GM18502 (cell line): ENCODE data around the gene CEACAM7.
"Not testable (repeated sequence)": the region's sequence is repeated elsewhere in the genome, so short reads cannot be mapped to it uniquely, and the experiment has no call there.

ENCODE experiments used
- ATAC-seq: cut with Tn5 transposase; IDR thresholded peaks from one replicate; pipeline ENCODE4 v1.9.1; 2021; ENCODE audit warnings: mild to moderate bottlenecking; ENCODE audit not compliant: unreplicated experiment, poor library complexity

CEACAM7 gene

DNA sequence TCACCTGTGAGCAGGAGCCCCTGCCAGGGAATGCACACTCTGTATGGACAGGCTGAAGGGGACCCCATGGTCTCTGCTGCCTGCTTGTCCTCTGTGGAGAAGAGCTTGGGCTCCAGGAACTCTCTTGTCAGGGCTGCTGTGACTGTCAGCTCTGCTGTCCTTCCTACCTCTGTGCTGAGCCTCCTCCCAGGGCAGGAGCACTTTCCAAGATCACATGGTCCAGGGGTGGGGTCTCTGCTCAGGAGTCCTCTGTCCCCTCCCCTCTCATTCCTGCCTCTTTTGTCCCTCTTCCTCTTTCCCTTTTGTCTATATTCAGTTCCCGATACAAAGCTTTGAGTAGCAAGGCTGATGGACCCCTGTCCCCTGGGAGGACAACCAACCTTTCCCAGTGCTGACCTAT, at the start of gene CEACAM7:
Gene CEACAM7, minus strand, starts transcription at position 173 of the 400 bp plus-strand sequence. Its CDS starts 105 bp downstream, at position 68.
- ATAC-seq: no peak

DNA sequence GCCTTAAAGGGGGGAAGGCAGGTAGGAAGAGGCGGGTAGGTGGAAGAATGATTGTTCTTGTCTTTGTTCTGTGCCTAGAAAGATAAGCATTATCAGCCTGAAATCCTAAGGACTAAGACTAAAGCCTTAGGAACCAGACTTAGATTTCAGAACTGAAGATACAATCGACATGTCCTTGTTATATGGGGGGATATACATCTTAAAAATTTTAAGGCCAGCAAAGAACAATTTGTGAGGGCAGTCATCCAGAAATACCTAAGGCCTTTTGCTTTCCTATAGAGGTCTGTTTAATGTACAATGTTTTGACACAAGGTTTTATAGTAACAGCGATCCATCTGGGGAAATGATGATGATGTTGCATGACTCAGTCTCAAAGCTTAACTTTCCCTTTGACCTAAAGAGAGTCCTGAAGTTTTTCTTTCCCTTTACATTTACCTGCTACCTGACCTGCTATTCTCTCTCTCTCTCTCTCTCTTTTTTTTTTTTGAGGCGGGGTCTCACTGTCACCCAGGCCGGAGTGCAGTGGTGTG, 47.1 kb upstream of the CEACAM7 start:
- no peak for ATAC-seq

DNA sequence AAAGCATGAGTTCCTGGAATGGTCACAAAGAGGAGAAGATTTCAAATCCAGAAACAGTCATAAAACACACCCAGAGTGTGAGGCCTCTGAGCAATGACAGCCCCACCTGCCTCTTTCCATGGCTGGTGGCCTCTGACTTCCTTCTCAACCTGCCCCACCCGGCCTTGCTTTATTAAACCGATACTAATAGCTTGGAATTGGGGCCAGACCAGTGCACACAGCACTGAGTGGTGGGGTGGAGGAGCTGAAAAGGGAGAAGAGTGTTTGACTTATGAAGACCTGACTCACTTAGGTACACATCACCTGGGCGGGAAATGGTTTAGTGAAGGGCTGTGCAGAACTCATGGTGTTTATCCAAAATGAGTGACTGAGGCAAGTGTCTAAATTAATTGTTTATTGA, 46.5 kb upstream of the CEACAM7 start:
- ATAC-seq: no peak

DNA sequence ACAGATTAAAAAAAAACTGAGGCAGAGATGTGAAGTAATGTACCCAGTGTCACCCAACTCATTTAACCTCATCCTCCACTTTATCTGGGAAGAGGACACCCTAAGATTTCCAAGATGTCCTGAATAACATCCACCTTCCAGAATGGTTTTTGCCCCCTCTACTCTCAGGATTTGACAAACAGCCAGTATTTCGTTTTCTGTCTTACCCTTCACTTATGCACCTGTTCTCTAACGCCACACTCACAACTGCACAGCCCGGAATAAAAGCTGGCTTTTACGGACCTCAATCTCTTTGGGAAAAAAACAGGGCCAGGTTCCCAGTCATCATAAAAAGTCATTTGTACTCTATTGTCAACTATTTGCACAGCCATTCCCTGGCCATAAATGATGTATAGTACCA, 46.1 kb upstream of the CEACAM7 start:
- ATAC-seq: no peak

DNA sequence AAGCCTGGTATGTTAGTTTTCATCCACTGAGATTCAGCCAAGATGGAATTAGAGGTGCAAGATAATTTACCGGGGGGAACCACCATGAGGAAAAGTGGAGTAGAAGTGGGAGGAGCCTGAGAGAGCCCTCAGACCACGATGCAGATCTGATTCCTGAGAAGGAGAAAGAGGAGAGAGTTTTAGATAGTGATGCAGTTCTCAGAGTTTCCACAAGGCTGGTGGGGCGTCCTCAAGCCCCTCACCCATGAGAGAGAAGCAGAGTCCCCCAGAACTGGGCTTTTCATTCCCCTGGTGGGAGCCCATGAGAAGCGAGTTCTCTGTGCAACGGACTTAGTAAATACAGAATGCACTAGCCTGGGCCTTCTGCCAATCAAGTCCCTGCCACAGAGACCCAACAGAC, 38.4 kb upstream of the CEACAM7 start:
- no peak for ATAC-seq

DNA sequence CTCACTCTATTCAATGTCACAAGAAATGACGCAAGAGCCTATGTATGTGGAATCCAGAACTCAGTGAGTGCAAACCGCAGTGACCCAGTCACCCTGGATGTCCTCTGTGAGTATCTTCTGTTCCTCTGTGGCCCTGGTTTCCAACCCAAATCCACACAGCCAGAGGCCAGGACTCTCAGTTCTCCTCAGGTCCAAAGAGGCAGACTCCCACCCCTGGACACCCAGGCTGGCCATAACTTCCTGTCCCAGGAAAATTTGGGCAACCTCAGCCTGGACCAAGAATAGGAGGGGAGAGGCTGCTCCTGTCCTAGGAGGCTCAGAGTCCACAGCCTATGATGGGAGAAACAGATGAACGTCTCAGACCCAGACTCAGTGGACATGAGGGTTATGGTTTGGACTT, 32.0 kb upstream of the CEACAM7 start:
- ATAC-seq: no peak

DNA sequence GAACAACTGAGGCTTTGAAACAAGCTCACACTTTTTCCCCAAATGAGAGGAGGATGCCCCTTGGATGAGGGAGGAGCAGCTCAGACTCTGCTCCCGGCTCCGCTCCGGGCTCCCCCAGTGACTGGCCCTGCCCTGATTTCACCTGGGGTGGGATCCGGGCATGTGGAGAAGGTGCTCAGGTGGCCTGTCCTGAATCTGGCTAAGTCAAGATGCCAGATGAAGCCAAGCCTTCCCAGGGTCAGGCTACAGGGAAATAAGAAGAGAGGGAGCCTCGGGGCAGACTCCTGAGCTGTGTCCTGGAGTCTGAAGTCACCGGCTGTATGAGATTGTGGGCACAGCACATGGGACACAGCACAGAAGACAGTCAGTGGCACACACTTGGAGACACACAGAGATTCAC, 30.7 kb upstream of the CEACAM7 start:
- no peak for ATAC-seq

DNA sequence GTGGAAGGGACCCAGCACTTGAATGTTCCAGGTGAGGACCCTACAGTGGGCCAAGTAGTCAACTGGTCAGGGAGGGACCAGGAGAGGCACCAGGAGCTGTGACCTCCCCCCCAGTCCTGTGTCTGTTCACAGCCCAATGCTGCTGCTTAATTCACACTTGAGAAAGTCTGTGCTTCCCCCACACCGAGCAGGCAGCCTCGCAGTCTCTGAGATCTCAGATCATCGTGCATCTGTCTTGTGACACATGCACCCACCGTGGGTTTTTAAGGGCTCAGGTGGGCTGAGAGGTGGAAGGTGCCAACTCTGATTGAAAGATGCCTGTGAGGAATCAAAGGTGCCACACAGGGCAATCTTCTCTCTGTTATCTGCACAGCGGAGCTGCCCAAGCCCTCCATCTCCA, 26.5 kb upstream of the CEACAM7 start:
- ATAC-seq: no peak

DNA sequence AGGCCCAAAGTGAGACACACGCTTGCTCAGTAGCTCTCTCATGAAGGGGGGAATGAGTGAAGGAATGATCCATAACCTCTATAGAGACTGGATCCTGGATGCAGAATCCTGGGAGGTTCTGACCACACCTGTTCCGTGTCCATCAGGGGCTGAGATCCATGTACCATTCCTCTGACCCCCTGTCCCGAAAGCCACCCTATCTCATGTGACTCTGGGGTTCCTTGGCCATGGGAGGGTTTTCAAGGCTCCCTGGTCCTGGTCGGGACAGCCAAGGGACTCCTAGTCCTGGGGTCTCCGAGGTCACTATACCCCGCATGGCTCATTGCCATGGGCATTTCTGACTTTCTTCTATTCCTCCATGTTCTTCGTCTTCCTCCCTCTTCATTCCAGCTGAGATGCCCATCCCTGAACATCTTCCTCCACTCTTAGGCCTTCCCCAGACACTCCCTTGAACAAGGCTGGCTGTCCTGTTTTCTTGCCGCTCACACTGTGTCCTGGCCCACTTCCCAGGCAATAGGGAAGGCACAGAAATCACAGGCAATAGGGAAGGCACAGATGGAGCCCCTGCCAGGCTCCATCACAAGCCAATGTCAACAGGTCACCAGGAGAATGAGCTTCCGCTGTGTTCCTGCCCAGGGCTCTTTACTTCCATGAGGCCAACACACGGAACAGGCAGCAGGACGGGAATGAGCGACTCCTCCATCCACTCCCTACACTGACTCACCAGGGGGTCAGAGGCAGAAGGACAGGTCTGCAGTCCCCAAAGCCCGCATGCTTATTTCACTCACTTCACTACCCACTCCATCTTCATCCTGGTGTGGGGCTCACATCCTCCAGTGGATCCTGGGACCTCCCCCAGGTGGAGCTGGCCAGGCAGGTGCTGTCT, 23.5 kb upstream of the CEACAM7 start:
- no peak for ATAC-seq

DNA sequence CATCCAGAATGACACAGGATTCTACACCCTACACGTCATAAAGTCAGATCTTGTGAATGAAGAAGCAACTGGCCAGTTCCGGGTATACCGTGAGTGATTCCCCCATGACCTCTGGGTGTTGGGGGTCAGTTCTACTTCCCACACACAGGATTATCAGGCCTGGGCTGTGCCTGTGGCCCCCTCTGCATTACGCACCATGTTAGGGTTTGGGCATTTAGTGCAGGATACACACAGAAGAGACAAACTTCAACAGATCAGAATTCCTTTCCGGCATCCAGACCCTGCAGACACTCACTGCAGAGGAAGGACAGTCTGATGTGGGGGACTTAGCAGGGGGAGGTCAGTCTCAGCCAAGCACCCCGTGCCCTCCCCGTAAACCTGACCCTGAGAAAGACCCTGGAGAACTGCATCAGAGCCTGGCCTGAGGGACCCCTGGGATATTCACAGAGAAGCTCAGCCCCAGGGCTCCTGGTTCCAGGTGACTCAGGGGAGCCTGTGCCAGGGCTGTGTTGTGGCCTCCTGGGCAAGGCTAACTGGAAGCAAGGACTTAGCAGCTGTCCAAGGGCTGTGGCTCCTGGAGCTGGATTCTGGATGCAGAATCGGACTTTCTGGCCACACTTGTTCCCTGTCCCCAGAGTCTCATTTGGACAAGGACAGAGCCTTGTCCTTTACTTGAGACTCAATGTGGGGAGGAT, 22.0 kb upstream of the CEACAM7 start:
- no peak for ATAC-seq

DNA sequence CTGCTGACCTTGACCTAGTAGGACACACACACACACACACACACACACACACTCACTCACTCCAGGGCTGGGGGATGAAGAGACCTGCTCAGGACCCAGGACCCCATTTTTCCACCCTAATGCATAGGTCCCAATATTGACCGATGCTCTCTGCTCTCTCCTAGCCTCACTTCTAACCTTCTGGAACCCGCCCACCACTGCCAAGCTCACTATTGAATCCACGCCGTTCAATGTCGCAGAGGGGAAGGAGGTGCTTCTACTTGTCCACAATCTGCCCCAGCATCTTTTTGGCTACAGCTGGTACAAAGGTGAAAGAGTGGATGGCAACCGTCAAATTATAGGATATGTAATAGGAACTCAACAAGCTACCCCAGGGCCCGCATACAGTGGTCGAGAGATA, 21.4 kb upstream of the CEACAM7 start:
- ATAC-seq: not testable (repeated sequence)

DNA sequence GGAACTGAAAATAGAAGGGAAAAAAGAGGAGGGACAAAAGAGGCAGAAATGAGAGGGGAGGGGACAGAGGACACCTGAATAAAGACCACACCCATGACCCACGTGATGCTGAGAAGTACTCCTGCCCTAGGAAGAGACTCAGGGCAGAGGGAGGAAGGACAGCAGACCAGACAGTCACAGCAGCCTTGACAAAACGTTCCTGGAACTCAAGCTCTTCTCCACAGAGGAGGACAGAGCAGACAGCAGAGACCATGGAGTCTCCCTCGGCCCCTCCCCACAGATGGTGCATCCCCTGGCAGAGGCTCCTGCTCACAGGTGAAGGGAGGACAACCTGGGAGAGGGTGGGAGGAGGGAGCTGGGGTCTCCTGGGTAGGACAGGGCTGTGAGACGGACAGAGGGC, 20.4 kb upstream of the CEACAM7 start, which contains the start of gene CEACAM5:
Gene CEACAM5, plus strand, starts transcription at position 146 of the 400 bp plus-strand sequence. Its CDS starts 106 bp downstream, at position 252.
- ATAC-seq: no peak

DNA sequence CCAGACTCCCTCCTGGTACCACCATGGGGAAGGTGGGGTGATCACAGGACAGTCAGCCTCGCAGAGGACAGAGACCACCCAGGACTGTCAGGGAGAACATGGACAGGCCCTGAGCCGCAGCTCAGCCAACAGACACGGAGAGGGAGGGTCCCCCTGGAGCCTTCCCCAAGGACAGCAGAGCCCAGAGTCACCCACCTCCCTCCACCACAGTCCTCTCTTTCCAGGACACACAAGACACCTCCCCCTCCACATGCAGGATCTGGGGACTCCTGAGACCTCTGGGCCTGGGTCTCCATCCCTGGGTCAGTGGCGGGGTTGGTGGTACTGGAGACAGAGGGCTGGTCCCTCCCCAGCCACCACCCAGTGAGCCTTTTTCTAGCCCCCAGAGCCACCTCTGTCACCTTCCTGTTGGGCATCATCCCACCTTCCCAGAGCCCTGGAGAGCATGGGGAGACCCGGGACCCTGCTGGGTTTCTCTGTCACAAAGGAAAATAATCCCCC, 19.9 kb upstream of the CEACAM7 start:
- no peak for ATAC-seq

DNA sequence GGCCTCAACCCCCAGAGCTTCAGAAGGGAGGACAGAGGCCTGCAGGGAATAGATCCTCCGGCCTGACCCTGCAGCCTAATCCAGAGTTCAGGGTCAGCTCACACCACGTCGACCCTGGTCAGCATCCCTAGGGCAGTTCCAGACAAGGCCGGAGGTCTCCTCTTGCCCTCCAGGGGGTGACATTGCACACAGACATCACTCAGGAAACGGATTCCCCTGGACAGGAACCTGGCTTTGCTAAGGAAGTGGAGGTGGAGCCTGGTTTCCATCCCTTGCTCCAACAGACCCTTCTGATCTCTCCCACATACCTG, 19.4 kb upstream of the CEACAM7 start:
- no peak for ATAC-seq

DNA sequence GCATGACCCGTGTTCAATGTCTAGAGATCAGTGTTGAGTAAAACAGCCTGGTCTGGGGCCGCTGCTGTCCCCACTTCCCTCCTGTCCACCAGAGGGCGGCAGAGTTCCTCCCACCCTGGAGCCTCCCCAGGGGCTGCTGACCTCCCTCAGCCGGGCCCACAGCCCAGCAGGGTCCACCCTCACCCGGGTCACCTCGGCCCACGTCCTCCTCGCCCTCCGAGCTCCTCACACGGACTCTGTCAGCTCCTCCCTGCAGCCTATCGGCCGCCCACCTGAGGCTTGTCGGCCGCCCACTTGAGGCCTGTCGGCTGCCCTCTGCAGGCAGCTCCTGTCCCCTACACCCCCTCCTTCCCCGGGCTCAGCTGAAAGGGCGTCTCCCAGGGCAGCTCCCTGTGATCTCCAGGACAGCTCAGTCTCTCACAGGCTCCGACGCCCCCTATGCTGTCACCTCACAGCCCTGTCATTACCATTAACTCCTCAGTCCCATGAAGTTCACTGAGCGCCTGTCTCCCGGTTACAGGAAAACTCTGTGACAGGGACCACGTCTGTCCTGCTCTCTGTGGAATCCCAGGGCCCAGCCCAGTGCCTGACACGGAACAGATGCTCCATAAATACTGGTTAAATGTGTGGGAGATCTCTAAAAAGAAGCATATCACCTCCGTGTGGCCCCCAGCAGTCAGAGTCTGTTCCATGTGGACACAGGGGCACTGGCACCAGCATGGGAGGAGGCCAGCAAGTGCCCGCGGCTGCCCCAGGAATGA, 18.9 kb upstream of the CEACAM7 start:
- ATAC-seq: peak; percentile 47

DNA sequence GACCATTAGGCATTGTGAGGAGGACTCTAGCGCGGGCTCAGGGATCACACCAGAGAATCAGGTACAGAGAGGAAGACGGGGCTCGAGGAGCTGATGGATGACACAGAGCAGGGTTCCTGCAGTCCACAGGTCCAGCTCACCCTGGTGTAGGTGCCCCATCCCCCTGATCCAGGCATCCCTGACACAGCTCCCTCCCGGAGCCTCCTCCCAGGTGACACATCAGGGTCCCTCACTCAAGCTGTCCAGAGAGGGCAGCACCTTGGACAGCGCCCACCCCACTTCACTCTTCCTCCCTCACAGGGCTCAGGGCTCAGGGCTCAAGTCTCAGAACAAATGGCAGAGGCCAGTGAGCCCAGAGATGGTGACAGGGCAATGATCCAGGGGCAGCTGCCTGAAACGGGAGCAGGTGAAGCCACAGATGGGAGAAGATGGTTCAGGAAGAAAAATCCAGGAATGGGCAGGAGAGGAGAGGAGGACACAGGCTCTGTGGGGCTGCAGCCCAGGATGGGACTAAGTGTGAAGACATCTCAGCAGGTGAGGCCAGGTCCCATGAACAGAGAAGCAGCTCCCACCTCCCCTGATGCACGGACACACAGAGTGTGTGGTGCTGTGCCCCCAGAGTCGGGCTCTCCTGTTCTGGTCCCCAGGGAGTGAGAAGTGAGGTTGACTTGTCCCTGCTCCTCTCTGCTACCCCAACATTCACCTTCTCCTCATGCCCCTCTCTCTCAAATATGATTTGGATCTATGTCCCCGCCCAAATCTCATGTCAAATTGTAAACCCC, 17.5 kb upstream of the CEACAM7 start:
- ATAC-seq: no peak

DNA sequence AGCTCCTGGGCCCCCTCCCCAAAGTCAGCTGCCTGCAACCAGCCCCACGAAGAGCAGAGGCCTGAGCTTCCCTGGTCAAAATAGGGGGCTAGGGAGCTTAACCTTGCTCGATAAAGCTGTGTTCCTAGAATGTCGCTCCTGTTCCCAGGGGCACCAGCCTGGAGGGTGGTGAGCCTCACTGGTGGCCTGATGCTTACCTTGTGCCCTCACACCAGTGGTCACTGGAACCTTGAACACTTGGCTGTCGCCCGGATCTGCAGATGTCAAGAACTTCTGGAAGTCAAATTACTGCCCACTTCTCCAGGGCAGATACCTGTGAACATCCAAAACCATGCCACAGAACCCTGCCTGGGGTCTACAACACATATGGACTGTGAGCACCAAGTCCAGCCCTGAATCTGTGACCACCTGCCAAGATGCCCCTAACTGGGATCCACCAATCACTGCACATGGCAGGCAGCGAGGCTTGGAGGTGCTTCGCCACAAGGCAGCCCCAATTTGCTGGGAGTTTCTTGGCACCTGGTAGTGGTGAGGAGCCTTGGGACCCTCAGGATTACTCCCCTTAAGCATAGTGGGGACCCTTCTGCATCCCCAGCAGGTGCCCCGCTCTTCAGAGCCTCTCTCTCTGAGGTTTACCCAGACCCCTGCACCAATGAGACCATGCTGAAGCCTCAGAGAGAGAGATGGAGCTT, 15.7 kb upstream of the CEACAM7 start:
- no peak for ATAC-seq

DNA sequence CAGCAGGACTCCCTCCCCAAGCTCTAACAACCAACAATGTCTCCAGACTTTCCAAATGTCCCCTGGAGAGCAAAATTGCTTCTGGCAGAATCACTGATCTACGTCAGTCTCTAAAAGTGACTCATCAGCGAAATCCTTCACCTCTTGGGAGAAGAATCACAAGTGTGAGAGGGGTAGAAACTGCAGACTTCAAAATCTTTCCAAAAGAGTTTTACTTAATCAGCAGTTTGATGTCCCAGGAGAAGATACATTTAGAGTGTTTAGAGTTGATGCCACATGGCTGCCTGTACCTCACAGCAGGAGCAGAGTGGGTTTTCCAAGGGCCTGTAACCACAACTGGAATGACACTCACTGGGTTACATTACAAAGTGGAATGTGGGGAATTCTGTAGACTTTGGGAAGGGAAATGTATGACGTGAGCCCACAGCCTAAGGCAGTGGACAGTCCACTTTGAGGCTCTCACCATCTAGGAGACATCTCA, 14.1 kb upstream of the CEACAM7 start:
- ATAC-seq: no peak
